GM10266 (cell line): Measurements from ENCODE around the gene TMPRSS2.

Source experiments
- DNase-seq: peaks from one replicate; pipeline ENCODE4 v3.0.0; 2012; ENCODE audit errors: extremely low spot score
- TF ChIP-seq, protein P1 (sequence below): IDR thresholded peaks from 2 replicates; pipeline ENCODE4 v1.5.1; 2012; ENCODE audit warnings: mild to moderate bottlenecking, low read depth; ENCODE audit not compliant: control insufficient read depth, insufficient read depth; ENCODE audit errors: missing control alignments

The TMPRSS2 gene

DNA sequence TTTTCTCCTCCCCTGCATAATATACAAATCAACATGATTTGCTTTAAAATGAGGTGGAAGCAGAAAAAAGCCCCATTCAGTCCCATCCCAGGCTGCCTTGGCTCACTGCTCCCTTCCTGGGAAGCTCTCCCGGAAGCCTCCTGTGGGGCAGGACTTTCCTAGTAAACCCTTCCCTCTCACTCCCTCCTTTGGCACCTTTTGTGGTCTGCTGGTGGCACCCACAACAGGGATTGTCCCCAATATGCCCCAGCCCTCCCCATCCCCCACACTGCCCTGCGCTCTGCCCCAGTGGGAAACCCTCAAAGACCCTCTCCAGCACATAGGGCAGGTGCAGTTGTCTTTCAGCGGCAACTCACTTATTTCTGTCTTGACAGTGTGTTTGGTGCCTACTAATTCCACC, 1.8 kb upstream of the TMPRSS2 start:
- DNase-seq: no peak
- TF ChIP-seq, protein P1, sequence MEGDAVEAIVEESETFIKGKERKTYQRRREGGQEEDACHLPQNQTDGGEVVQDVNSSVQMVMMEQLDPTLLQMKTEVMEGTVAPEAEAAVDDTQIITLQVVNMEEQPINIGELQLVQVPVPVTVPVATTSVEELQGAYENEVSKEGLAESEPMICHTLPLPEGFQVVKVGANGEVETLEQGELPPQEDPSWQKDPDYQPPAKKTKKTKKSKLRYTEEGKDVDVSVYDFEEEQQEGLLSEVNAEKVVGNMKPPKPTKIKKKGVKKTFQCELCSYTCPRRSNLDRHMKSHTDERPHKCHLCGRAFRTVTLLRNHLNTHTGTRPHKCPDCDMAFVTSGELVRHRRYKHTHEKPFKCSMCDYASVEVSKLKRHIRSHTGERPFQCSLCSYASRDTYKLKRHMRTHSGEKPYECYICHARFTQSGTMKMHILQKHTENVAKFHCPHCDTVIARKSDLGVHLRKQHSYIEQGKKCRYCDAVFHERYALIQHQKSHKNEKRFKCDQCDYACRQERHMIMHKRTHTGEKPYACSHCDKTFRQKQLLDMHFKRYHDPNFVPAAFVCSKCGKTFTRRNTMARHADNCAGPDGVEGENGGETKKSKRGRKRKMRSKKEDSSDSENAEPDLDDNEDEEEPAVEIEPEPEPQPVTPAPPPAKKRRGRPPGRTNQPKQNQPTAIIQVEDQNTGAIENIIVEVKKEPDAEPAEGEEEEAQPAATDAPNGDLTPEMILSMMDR: no peak

DNA sequence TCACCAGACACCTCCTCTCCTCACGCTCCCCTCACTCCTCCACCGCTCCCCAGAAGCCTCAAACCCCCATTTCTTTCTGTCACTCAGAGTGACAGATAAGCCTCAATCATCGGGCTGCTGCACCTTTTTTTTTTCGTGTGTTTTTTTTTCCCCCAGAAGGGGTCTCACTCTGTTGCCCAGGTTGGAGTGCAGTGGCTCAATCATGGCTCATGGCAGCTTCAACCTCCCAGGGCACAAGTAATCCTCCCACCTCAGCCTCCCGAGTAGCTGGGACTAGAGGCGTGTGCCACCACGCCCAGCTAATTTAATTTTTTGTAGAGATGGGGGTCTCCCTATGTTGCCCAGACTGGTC, 1.2 kb upstream of the TMPRSS2 start:
- no peak for DNase-seq
- TF ChIP-seq, protein P1: no peak

DNA sequence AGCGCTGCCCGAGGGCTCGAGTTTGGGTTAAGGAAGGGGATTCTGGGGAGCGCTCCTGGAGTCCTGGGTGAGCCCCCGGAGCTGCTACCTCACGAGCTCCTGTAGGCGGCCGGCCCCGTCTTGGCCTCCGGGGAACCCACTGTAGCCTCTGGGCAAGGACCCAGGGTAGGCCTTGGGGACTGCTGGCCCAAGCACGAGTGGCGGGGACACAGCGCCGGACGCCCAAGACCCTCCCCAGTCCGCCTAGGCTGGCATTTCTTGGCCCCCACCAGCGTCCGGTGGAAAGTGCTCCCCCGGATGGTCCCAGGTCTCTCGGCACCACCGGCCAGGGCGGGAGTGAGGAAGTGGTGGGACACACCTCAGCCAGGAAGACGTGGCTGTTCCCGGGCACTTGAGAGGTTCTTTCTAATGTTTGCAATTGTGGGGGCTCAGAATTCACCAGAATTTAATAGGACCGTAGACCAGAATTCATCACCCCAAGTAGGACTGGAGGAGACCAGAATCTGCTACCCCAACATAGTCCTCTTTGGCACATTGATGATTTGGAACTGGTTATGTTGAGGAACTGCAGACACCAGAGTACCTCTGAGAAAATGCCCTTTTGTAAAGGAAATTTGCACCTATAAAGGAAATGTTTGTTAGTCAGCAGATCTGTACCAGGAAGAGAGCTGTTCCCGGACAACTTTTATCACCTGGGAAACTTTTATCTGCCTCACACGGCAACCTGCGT, 622 bp upstream of the TMPRSS2 start:
- no peak for DNase-seq
- TF ChIP-seq, protein P1: no peak

DNA sequence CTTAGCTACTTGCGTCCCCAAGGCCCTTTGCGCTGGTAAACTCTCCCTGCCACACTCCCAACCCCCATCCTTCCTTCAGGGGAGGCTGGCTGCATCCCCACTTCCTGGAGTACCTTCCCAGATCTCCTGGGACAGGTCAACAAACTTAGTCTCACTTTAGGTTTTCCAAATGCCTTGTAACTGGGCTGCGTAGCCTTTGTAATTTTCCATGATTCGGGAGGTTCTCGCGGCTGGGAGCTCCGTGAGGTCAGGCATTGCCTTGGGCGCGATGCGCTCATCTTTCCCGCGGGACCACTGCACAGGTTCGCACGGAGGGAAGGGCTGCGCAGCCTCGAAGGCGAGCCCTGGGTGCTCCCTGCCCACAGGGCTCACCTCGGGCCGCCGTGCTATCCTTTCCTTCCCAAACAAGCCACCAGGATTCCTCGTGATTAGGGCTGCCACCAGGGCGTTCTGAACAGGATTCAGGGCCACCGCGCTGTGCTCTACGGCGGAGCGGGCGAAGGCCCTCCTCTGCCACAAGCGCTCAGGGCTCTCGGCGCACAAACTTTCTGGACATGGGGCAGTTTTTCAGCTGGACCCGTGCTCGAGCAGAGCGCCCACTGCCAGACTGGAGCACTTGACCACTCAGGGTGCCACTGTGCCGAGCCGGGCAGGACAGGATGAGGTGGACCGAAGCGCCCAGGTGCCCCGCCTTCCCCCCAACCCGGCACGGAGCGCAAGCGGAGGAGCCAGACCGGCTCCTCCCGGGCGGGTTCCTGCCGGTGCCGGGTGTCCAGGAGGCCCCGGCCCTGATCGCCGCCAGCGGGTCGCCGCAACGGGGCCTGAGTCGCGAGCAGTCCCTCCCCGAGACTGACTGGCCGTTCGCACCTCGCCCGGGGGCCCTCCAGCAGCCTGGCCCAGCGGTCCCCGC, 1.1 kb downstream of the TMPRSS2 start:
- no peak for DNase-seq
- TF ChIP-seq, protein P1: no peak

DNA sequence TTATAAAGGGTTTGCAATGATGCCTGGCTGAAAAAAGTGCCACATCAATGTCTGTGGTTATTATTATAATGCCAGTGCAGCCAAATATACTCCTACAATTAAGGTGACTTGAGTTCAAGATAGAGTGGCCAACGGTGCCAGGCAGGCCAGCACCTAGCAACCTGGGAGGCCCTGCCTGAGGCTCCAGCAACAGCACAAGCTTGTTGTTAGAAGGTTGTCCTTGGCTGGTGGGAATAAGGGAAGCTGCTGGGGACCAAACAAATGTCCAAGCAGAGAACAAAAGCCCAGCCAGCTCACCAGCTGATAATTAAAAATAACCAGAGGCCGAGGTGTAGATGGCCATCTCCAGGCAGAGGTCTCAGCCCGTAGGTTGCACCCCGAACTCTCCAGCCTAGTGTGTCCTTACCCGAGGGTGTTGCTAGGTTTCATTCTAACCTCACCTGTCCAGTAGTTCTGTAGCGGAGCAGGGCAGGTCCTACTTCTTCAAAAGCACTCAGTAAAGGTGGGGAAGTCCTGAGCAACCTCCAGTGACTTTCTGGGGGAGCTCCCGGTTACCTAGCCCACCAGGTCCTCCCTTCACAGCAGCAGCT, 1.9 kb downstream of the TMPRSS2 start:
- DNase-seq: no peak
- TF ChIP-seq, protein P1: no peak

DNA sequence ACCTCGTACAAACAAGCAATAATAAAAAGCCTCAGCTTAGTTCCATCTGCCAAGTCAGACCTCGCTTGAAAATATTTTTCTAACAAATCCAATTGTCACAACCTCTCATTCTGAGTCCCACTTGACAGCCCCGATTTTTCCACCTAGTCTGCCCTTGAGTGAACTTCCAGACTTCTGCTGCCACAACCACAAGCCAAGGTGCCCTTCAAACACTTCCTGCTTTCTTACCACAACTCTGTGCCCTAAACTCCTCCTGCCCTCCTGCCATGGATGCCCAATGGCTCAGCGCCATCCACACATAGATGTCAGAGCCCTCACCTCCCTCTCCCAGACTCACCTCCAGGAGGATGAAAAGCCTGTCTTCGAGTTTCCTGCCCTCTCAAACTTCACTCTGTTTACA, 3.9 kb downstream of the TMPRSS2 start:
- TF ChIP-seq, protein P1: no peak
- no peak for DNase-seq
